HCT116 (cell line): ENCODE results near the gene DDA1. TPM values are rescaled to one million over a fixed set of nuclear protein-coding genes. Genes with fewer than 3 reads are reported as not detected.

Source experiments
- ATAC-seq: fragments of 200-7000 bp; cut with Tn5 transposase; 2 replicates; pipeline ENCODE4 v1.9.1; 2020; ENCODE audit warnings: mild to moderate bottlenecking, moderate library complexity
- BruUV-seq: library from RNA; stranded (reverse); fragments of 400-500 nt; replicated peaks from 2 replicates; lab custom pipeline; 2021; lab: Mats Ljungman, UMichigan
- CTCF ChIA-PET: fragments of 300-600 bp; sonication (Branson Sonifier 250); formaldehyde crosslinking; loops from one replicate; lab custom pipeline; 2021; ENCODE audit warnings: antibody characterized with exemption; lab: Charles Lee
- POLR2A ChIA-PET: fragments of 300-600, 350-600 bp; sonication (Branson Sonifier 250); formaldehyde crosslinking; loops from one replicate; lab custom pipeline; 2021; ENCODE audit warnings: antibody characterized with exemption; lab: Charles Lee
- RAD21 ChIA-PET, 2 experiments: fragments of 300-600 bp; sonication (Branson Sonifier 250); formaldehyde crosslinking; loops; one replicate each; lab custom pipeline; 2023; ENCODE audit warnings: low total read pairs in 2 of 2; ENCODE audit not compliant: uncharacterized antibody in 2 of 2, unreplicated experiment in 2 of 2, low non-redundant PET in 1 of 2; lab: Charles Lee
- DNase-seq: peaks from one replicate; pipeline ENCODE4 v3.0.0-alpha.2; 2010; ENCODE audit warnings: low read depth, low spot score
- H2AFZ ChIP-seq: fragments of 200-600 bp; shearing (Covaris generic), sonication (generic); 2 replicates; pipeline ENCODE4 v1.6.1; 2017; ENCODE audit warnings: low read depth, mixed run types, mixed read lengths, antibody characterized with exemption, low read length; ENCODE audit not compliant: poor library complexity, severe bottlenecking
- H3K27ac ChIP-seq: 2 replicates; pipeline ENCODE4 v1.5.1; 2012; ENCODE audit warnings: low read depth, low read length
- H3K27me3 ChIP-seq: fragments of 200-600 bp; sonication (generic); 2 replicates; pipeline ENCODE4 v1.6.1; 2016; ENCODE audit warnings: mixed run types, low read length, mixed read lengths; ENCODE audit not compliant: insufficient read depth
- H3K36me3 ChIP-seq, 2 experiments: fragments of 200-500 bp in 1 of 2; fragments of 200-600 bp in 1 of 2; sonication (Bioruptor generic) in 1 of 2; sonication (generic) in 1 of 2; 2 replicates each; pipeline versions ENCODE4 v1.5.1 to v1.6.1; 2014 to 2016; ENCODE audit warnings: low read length in 2 of 2, inconsistent platforms in 1 of 2, mixed read lengths in 1 of 2, mixed run types in 1 of 2; ENCODE audit not compliant: insufficient read depth in 2 of 2, control insufficient read depth in 1 of 2
- H3K4me1 ChIP-seq, 2 experiments: fragments of 200-600 bp in 1 of 2; sonication (generic) in 1 of 2; 2 replicates each; pipeline versions ENCODE4 v1.5.1 to v1.6.1; 2012 to 2017; ENCODE audit warnings: low read length in 2 of 2, inconsistent platforms in 1 of 2, mild to moderate bottlenecking in 1 of 2, mixed read lengths in 1 of 2, mixed run types in 1 of 2, moderate library complexity in 1 of 2; ENCODE audit not compliant: insufficient read depth in 2 of 2, control insufficient read depth in 1 of 2
- H3K4me2 ChIP-seq: fragments of 200-600 bp; sonication (generic); 2 replicates; pipeline ENCODE4 v1.6.1; 2017; ENCODE audit warnings: mixed run types, low read length, mixed read lengths
- H3K4me3 ChIP-seq, 2 experiments: fragments of 200-600 bp in 1 of 2; sonication (generic) in 1 of 2; replicated peaks in 1 of 2; 2 replicates each; pipeline ENCODE4 v1.5.1; 2011 to 2016; ENCODE audit warnings: low read length in 2 of 2, control low read depth in 1 of 2, low read depth in 1 of 2, mild to moderate bottlenecking in 1 of 2, mixed read lengths in 1 of 2, mixed run types in 1 of 2
- H3K79me2 ChIP-seq: fragments of 200-600 bp; sonication (generic); 2 replicates; pipeline ENCODE4 v1.6.1; 2017; ENCODE audit warnings: mild to moderate bottlenecking, mixed run types, low read length, moderate library complexity, mixed read lengths; ENCODE audit not compliant: insufficient read depth
- H3K9ac ChIP-seq: fragments of 200-600 bp; sonication (generic); 2 replicates; pipeline ENCODE4 v1.6.1; 2016; ENCODE audit warnings: low read length, mixed read lengths
- H3K9me2 ChIP-seq: fragments of 200-600 bp; sonication (generic), shearing (Covaris generic); 2 replicates; pipeline ENCODE4 v1.6.1; 2017; ENCODE audit warnings: mixed run types, mild to moderate bottlenecking, moderate library complexity; ENCODE audit not compliant: insufficient read depth
- H3K9me3 ChIP-seq, 2 experiments: fragments of 200-500 bp in 1 of 2; fragments of 200-600 bp in 1 of 2; sonication (Bioruptor generic) in 1 of 2; sonication (generic) in 1 of 2; 2 replicates each; pipeline ENCODE4 v1.6.1; 2014 to 2017; ENCODE audit warnings: low read length in 2 of 2, mixed read lengths in 2 of 2, inconsistent platforms in 1 of 2, low read depth in 1 of 2, mild to moderate bottlenecking in 1 of 2, mixed run types in 1 of 2, moderate library complexity in 1 of 2; ENCODE audit not compliant: control insufficient read depth in 1 of 2, insufficient read depth in 1 of 2
- H4K20me1 ChIP-seq: fragments of 200-600 bp; sonication (generic), shearing (Covaris generic); 2 replicates; pipeline ENCODE4 v1.6.1; 2017; ENCODE audit warnings: mixed run types, mild to moderate bottlenecking, moderate library complexity; ENCODE audit not compliant: insufficient read depth
- CBX3 ChIP-seq: IDR thresholded peaks from 2 replicates; pipeline ENCODE4 v1.6.1; 2012; ENCODE audit warnings: low read depth
- CEBPB ChIP-seq: IDR thresholded peaks from 2 replicates; pipeline ENCODE4 v1.6.1; 2012; ENCODE audit warnings: low read depth
- ELF1 ChIP-seq: IDR thresholded peaks from 2 replicates; pipeline ENCODE4 v1.6.1; 2012; ENCODE audit warnings: low read depth, borderline replicate concordance
- JUND ChIP-seq: IDR thresholded peaks from 2 replicates; pipeline ENCODE4 v1.6.1; 2012
- POLR2A ChIP-seq: IDR thresholded peaks from 2 replicates; pipeline ENCODE4 v1.7.0; 2011; ENCODE audit warnings: borderline replicate concordance; ENCODE audit not compliant: insufficient read depth, insufficient read length; ENCODE audit errors: extremely low read depth
- RAD21 ChIP-seq: IDR thresholded peaks from 2 replicates; pipeline ENCODE4 v1.6.1; 2012; ENCODE audit warnings: low read depth, mild to moderate bottlenecking
- REST ChIP-seq: IDR thresholded peaks from 2 replicates; pipeline ENCODE4 v1.6.1; 2012; ENCODE audit warnings: low read depth
- SIN3A ChIP-seq: IDR thresholded peaks from 2 replicates; pipeline ENCODE4 v1.6.1; 2012; ENCODE audit warnings: low read depth
- SP1 ChIP-seq: IDR thresholded peaks from 2 replicates; pipeline ENCODE4 v1.6.1; 2012; ENCODE audit warnings: low read depth
- SRF ChIP-seq: IDR thresholded peaks from 2 replicates; pipeline ENCODE4 v1.6.1; 2012; ENCODE audit warnings: low read depth
- TCF7L2 ChIP-seq: IDR thresholded peaks from 2 replicates; pipeline ENCODE4 v1.7.0; 2011; ENCODE audit warnings: borderline replicate concordance, inconsistent platforms; ENCODE audit not compliant: insufficient read depth, insufficient read length; ENCODE audit errors: extremely low read depth
- YY1 ChIP-seq: IDR thresholded peaks from 2 replicates; pipeline ENCODE4 v1.6.1; 2011; ENCODE audit warnings: low read length, low read depth, moderate library complexity, mild to moderate bottlenecking; ENCODE audit not compliant: insufficient replicate concordance; ENCODE audit errors: extremely low read depth
- ZNF274 ChIP-seq: fragments of 200-500 bp; sonication (Bioruptor generic); IDR thresholded peaks from 2 replicates; pipeline ENCODE4 v1.6.1; 2014; ENCODE audit warnings: mild to moderate bottlenecking, low read depth, low read length, inconsistent platforms
- intact Hi-C: fragments of 100-400 bp; cut with micrococcal nuclease; formaldehyde crosslinking; loops from 2 replicates; pipeline ENCODE4 v1.10.0; 2022
- total RNA-seq: library from RNA; stranded (reverse); gene quantifications from one replicate; pipeline ENCODE4 v1.2.1, GENCODE V29; 2021; ENCODE audit not compliant: unreplicated experiment

The DDA1 gene
- total RNA-seq, 1 experiment from 2014 or later: 68.6 TPM

- Histone ChIP-seq H3K36me3 (peaks cover 6 to 28% of the 10 kb centered on the region in 2 experiments; a peak in 3 of 4 replicates), H3K27ac (no peak overlapping the region), H3K4me2 (no peak overlapping the region), H3K4me1 (peaks cover 0 to 23% of the 10 kb centered on the region in 2 experiments; a peak in 2 of 4 replicates), H3K9ac (no peak overlapping the region), H2AFZ (no peak overlapping the region), H3K79me2 (peaks cover 12% of the 10 kb centered on the region; the same call in 1 of the 2 replicates), H3K27me3 (no peaks in the 10 kb centered on the region), H3K9me3 (no peaks in the 10 kb centered on the region), H3K4me3 (no peak overlapping the region), H4K20me1 (no peaks in the 10 kb centered on the region), H3K9me2 (no peaks in the 10 kb centered on the region)
- intact Hi-C loops: no loop called here
- ATAC-seq (no peak), DNase-seq (no peak)
- TF ChIP-seq CEBPB (no peak), JUND (no peak), RAD21 (no peak), POLR2A (no peak), YY1 (no peak), SRF (no peak), CBX3 (no peak), SP1 (no peak), REST (no peak), ELF1 (no peak), ZNF274 (no peak), SIN3A (no peak), TCF7L2 (no peak)
- POLR2A ChIA-PET: interaction anchor here (0.6 to 0.7 kb wide), 2 partner anchors 12 to 102 kb away, joined by 3 to 4 read pairs; partner anchors contain the start of gene BABAM1
- CTCF ChIA-PET: no interaction called here
- no TSS peak for BruUV-seq
- RAD21 ChIA-PET: no interaction called here
These were observed 29.9 kb upstream of the DDA1 start for GRCh38 chr19:17279436-17279835.
